EH (cell line): ENCODE results near the gene PDCL2.
A peak's percentile ranks its signal among the peaks of the same experiment; 100 is the strongest.

Experiments
- DNase-seq: peaks from one replicate; pipeline ENCODE4 v3.0.0-alpha.2; 2015; ENCODE audit warnings: low read depth

The PDCL2 gene

DNA sequence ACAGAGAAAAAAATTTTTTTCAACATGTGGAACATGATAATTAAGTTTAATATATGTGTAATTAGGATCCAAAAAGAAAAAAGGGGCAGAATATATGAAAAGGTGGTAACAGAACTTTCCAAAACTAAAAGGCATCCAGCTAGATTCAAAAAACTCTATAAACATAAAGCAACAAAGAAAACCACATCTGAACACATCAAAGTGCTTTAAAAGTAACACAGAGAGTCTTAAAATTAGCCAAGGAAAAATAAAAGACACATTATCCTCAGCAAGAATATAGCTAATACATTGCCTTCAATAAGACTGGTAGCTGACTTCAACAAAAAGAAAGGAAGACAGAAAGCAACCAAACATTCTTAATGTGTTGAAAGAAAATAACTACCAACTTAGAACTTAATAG lies 53.5 kb downstream of the PDCL2 start:
- no peak for DNase-seq

GRCh38 chr4:55534306-55534705 lies 57.7 kb downstream of the PDCL2 start:
- DNase-seq, result no peak

- no peak for DNase-seq
Observed at GRCh38 chr4:55530691-55531090, 61.4 kb downstream of the PDCL2 start.

- no peak for DNase-seq
Observed at GRCh38 chr4:55530167-55530566, 61.9 kb downstream of the PDCL2 start.

- no peak for DNase-seq
Observed at GRCh38 chr4:55528491-55528890, 63.6 kb downstream of the PDCL2 start.

GRCh38 chr4:55524844-55525571 lies 67.0 kb downstream of the PDCL2 start:
- peak; percentile 42 for DNase-seq

GRCh38 chr4:55518442-55518841 lies 73.6 kb downstream of the PDCL2 start:
- DNase-seq, result no peak

DNA sequence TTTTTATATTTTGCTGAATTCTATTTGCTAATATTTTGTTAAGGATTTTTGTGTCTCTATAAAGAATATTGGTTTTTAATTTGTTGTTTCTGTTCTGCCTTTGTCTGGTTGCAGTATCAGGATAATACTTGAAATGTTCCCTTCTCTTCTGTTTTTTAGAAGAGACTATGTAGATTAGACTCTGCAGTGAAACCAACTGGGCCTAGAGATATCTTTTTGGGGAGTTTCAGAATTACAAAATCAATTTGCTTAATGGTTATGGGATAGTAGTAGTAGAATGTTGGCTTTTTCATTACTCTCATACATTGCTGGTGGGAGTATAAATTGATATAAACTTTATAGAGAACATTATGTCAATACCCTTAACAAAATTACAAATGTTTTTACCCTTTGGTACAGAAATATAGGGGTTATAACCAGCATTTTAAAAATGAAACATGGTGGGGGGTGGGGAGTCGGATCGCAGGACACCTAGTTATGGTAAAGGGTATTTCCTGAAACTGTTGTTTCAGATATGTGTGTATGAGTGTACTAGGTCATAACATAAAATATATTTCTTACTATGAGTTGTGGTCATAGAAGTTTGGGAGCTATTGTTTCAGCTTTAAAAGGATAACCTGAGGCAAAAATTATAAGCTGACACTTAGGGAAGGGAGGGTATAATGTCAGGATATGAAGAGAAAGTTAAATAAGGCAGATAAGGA lies 74.4 kb downstream of the PDCL2 start:
- no peak for DNase-seq

- peak; percentile 7 for DNase-seq
Observed at GRCh38 chr4:55512922-55513571, 79.0 kb downstream of the PDCL2 start.

GRCh38 chr4:55512077-55512476 lies 80.0 kb downstream of the PDCL2 start:
- DNase-seq, result no peak

- peak; percentile 9 for DNase-seq
Observed at GRCh38 chr4:55510685-55511084, 81.4 kb downstream of the PDCL2 start.

GRCh38 chr4:55509266-55509665 lies 82.8 kb downstream of the PDCL2 start:
- DNase-seq, result peak; percentile 17

DNA sequence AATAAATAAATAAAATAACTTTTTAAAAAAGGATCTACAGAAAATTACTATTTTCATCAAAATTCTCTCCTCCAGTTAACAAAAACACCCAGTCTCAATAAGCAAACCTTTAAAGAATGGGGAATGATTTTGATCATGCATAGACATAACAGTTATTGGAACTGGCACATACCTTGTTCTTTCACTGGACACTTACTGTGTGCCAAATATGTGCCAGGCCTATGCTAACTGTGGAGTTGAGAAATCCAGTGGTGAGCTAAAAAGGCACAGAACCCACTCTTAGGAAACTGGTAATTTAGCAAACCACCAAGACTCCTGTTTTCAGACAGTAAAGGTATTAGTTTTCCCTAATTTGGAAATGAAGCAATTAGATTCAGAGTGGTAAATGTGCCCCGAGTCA lies 84.4 kb downstream of the PDCL2 start:
- peak; percentile 7 for DNase-seq
